Inflammatory macrophage treated with lipopolysaccharide for 1 hour (primary cell): ENCODE measurements around the gene SLC4A8.

Experiments
- DNase-seq, 2 donors: peaks; one replicate each; pipeline ENCODE4 v3.0.0-alpha.2; 2020 to 2022

SLC4A8 gene

DNA sequence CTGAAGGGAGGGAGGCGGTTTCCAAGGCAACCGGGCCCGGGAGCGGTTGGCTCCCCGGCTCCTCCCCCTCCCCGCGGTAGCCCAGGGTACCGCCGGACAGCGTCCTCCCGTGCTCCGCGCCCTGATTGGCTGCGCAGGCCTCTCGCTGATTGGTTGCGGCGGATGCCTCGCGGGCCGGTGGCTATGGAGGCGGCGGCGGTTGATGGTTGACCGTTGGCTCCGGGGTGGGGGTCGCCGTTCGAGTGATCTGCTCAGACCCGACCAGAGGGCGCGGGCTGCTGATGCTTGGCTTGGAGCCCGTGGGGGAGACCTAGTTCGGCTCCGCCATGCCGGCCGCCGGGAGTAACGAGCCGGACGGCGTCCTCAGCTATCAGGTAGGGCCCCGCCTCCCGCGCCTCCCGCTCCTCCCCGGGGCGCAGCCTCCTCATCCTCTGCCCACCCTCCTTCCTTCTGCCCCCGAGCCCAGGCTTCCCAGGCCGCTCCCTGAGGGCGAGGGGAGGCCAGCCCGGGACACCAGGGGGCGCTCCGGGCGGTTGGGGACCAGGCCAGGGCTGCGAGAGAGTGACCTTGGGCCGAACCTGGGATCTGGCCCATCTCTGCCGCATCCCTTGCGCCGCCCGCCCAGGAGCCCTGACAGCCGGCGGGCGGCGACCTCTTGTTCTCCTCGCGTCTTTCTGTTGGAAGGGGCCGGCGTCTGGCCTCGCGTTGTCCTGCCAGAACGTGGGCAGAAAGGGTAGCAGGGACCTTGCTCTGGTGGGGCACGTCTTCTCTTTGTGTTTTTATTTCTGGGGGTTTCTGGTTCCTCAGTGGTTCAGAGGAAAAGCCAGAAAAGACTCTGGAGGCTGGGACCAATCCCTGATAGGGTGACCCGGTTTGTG is at the start of gene SLC4A8:
TSS of gene SLC4A8 (plus strand) at position 170 of the 878 bp plus-strand sequence. CDS start at position 327, 157 bp downstream.
- peak; percentile 31 to 61 for DNase-seq

- DNase-seq: no peak
Measured at GRCh38 chr12:51374856-51375255, 49.8 kb upstream of the SLC4A8 start.

GRCh38 chr12:51377099-51377984 is 47.3 kb upstream of the SLC4A8 start:
- no peak for DNase-seq

GRCh38 chr12:51378749-51379148 is 45.9 kb upstream of the SLC4A8 start:
- no peak for DNase-seq

DNA sequence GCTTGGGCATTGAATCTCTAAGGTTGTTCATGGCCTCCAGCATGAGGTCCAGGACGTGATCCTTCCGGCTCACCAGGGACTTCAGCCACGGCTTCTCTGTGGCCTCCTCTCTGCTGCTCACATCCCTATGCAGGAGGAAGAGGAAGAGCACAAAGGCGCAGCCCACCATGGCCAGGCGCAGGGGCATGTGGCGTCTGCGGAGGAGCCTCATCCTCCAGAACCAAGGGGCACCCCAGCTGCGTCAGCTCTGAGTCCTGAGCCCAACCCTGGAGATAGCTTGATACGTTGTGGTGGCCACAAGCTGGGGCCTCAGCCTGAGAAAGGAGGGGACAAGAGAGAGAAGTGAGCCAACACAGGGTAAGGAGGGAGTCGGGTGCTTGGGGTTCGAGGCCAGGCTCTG is 45.1 kb upstream of the SLC4A8 start:
- DNase-seq: no peak

GRCh38 chr12:51381226-51382079 is 43.2 kb upstream of the SLC4A8 start:
- no peak for DNase-seq

- no peak for DNase-seq
Measured at GRCh38 chr12:51382173-51382572, 42.5 kb upstream of the SLC4A8 start.

DNA sequence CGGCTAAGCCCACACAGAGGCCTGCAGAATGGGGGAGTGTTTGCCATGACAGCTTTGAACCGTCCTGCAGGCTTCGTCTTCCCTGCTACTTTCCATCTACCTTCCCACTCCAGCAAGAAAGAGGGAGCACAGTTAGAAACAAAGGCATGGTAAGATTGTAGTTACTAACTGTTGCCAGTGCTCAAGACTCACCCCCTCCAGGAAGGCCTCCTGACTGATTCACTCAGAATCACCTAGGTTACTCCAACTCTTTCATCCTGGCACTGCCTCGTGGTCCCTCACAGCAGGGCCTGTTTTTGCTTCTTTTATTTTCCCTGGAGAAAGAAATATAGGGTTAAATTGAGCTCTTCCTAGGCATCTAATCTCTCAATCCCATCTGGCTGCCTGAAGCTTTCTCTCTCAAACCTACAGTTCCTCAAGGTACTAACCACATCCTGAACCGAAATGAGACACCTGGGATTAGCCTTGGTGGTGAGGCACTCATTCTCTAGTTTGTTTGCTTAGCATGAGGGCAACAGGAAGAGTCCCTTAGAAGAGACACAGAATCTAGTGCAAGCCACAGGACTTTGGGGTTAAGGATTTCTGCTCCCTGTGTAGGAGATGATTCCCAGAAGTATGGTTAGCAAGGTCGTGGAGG is 41.2 kb upstream of the SLC4A8 start:
- DNase-seq: no peak

DNA sequence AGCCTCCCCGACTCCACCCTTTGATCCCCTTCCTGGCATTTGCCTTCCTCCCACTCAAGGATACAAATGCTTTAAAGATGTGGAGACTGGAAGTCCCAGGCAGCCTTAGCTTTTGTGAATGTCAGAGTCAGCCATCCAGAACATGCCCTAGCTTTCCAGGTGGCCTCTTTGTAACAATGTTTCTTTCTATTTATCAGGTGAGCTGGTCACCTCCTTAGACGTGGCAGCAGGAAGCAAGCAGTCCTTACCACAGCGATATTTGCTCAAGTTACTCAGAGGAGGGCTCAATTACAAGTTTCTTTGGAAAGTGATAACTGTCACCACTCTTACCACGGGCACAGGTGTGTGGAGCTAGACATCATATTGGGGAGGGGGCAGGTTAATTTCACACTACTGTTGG is 38.3 kb upstream of the SLC4A8 start:
- no peak for DNase-seq

GRCh38 chr12:51388069-51388799 is 36.4 kb upstream of the SLC4A8 start:
- peak in 1 of 2 donors; percentile 44 for DNase-seq

- peak in 1 of 2 donors; percentile 57 for DNase-seq
Measured at GRCh38 chr12:51388846-51389245, 35.8 kb upstream of the SLC4A8 start.

GRCh38 chr12:51389302-51389999 is 35.2 kb upstream of the SLC4A8 start:
- DNase-seq: peak; percentile 69 to 94

DNA sequence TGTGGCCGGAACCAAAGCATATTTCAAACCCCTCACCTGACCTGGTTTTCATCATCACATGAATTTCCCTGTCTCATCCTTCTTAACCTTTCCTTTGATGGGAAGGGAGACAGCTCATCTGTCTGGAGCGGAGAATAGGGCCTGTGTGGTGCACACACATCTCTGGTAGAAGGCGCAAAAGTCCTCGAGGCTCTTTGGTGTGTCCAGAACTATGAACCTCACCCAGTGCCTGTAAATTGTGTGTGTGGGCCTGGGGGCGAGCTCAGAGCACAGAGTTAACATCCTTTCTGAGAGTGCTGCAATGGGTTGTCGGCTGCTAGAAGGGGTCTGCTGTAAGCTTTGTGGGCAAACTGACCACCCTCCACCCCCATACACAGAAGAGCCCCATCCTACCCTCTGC is 34.2 kb upstream of the SLC4A8 start:
- peak in 1 of 2 donors; percentile 52 for DNase-seq

DNA sequence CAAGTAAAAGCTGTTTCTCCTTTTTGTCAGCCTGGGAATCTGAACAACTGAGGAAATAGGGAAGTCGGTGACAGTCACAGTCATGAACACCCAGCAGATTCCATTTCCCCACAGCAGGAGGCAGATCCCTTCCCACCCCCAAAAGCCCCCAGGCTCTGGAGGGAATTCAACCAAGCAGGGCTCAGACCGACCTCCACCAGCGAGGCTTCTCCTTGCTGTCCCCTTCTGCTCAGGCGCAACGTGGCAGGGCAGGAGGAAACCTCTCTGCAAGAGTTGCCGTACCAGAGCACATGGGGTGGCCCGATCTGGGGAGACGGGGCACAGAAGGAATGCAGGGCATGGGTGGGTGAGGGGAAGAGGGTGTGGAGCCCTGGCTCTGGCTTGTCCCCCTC is 33.7 kb upstream of the SLC4A8 start:
- peak; percentile 74 to 93 for DNase-seq

DNA sequence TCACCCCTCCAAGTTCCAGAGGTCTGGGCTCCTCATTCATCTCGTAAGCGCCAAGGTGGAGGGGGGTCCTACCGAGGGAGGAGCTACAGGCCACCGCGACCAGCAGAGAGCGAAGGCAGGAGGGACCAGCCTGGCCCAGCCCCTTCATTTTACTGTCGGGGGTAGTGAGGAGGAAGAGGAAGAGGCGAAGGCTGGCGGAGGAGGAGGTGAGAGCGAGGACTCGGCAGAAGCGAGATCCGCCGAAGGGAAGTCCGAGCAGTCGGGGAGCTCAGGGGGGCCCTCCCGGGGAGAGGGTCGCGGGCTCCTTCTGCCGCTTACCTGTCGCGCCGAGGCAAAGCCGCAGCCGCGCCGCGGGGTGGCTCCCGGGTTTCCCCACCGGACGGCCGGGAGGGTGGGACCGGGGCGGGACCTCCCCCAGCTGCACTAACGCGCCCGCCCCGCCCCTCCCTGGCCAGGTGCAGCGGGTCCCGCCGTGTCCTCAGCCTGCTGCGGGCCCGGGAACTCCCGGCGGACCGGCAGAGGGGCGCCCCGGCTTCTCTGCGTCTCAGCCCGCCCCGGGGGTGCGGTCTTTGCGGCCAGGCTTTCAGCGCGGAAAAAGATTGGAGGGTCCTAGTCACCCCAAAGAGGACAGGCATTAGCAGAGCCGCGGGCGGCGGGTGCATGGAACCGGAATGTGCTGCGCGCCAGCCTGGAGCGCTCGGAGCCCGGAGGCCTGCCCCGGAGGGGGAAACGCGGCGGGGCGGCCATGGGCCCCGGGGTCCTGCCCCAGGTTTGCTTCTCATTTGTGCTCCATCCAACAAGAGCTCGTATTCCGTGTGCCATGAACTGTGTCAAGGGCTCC is 33.1 kb upstream of the SLC4A8 start, which contains the start of gene GALNT6:
TSS of gene GALNT6 (minus strand) at position 124 of the 841 bp plus-strand sequence. CDS start 11,625 bp downstream, outside the sequence.
- DNase-seq: peak in 1 of 2 donors; percentile 43

DNA sequence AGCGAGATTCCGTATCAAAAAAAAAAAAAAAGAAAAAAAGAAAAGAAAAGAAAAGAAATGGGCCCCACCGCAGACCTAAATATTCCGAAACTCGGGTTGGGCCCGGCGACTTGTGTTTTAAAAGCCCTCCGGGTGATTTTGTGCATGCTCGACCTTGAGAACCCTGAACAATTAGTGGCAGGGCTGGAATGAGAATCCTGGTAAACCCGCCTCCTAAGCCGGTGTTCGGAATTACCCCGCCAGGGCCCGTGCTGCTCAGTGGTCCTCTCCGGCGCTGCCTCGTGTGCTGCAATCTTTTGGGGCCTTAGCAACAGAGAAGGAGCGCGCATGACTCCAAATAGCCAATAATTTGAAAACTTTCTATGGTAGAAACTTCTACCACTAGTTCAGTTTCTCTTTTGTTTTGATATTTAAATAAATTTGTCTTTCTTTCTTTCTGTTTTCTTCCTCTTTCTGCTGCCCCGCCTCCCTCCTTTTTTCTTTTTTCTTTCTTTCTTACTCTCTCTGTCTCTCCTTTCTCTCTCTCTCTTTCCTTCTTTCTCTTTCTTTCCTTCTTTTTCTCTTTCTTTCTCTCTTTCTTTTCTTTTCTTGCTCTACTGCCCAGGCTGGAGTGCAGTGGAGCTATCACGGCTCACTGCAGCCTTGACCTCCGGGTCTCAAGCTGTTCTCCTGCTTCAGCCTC is 31.9 kb upstream of the SLC4A8 start:
- peak; percentile 48 to 68 for DNase-seq

DNA sequence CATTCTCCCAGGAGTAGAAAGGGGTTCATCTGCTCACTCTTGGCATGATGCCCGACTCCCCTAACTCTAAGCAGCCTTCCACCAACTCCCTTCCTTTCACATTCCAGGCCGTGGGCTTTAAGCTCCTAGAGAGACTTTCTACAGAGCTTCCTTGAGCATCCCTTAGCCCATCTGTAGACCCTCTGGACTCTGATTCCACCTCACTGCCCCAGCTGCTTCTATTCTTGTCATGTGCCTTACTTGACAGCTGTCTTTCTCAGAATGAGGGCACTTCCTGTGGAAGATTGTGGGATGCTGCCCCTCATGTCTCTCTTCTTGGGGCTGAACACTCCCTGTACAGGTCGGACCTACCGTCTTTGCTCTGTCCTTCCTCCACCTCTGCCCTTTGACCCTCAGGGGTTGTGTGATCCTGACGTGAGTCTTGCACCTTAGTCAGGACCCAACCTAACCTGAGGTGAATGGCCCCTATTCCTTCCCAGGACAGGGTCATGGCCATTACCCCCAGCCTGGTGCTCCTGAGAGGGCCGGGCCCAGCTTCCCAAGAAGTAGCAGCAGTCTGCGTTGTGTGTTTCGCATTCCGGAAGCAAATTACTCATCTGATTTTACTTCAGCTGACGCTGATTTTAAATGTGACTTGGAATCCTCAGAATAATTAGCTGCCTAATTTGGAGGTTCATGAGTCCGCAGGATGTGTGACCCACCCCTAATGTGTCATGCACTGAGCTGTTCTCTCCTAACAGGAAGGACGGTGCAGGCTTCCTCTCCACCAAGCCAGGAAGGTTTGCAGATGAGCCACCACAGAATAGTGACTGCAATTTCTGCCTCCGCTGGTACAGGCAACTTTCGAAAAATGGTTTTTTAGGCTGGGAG is 30.7 kb upstream of the SLC4A8 start:
- DNase-seq: peak; percentile 75 to 82
